Panc1 (cell line): Measurements from ENCODE around the gene AOC1.

Experiments used
- CTCF ChIP-seq: fragments of 450-650 bp; IDR thresholded peaks from 2 replicates; pipeline ENCODE4 v1.5.1; 2017; ENCODE audit warnings: mild to moderate bottlenecking
- SIN3A ChIP-seq: IDR thresholded peaks from 2 replicates; pipeline ENCODE4 v1.6.1; 2012; ENCODE audit warnings: low read depth, mild to moderate bottlenecking, low read length, moderate library complexity, borderline replicate concordance; ENCODE audit not compliant: insufficient read depth

DNA sequence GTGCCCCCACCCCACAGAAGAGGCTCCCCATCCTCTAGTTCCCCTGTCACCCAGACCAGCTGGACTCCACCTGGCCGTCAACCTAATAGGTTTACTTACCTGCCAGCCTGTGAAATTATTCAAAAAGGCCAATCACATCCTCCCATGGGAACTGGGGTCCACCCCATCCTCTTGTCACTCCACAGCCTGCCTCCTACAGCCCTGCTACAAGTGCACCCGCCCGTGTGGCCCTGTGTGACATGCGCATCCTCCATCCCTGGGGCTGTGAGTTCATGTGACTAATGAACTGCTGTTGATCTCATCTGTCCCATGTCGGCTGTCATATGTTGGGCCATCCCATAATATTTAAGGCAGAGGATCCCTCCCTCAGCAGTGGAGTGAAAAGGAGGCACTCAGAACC, 39.4 kb downstream of the AOC1 start:
- TF ChIP-seq CTCF: no peak
- no peak for TF ChIP-seq SIN3A
